ENCODE data around the gene CDH12. TPM values are rescaled to one million over a fixed set of nuclear protein-coding genes. Genes with fewer than 3 reads are reported as not detected.
"Not testable (repeated sequence)": the region's sequence is repeated elsewhere in the genome, so short reads cannot be mapped to it uniquely, and the experiment has no call there.

The CDH12 gene
- total RNA-seq = 0.42 TPM

DNA sequence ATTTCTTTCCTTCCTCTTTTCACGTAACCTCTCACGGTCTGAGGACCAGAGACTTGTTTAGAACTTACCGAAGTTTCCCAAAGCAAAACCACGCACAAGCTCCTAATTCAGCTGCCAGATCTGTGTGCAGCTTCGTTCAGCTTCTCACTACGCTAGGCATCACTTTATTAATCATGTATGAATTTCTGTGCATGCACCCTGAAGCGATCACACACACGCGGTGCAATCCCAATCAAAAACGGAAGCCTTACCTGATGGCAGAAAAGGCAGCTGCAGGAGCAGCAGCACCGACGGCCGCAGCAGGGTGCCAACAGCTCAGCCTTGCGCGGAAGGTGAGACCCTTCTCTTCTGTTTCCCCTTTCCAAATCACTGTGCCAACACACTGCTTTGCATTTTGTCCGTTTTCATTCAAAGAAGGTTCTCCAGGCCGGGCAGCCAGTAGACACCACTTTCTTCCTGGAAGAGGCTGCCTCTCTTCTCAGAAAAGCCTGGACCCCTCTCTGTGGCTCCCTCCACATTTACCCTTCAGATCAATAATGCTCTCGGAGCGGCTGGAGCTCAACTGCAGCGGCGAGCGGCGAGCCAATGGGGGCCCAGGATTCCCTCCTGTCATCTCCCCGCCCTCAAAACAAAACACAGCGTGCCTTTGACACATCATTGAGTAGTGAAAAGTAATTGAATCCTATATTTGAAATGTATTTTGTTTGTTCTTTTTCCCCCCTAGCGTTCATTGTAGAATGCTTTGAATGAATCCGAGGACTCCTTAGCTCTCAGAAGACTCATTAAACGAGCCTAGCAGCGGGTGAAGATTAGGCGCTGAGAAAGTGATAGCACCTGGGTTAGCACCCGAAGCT, at the start of gene CDH12:
Gene CDH12, minus strand, starts transcription at position 538 of the 854 bp plus-strand sequence.
- no peak for DNase-seq (ENCODE audit: low spot score)

DNA sequence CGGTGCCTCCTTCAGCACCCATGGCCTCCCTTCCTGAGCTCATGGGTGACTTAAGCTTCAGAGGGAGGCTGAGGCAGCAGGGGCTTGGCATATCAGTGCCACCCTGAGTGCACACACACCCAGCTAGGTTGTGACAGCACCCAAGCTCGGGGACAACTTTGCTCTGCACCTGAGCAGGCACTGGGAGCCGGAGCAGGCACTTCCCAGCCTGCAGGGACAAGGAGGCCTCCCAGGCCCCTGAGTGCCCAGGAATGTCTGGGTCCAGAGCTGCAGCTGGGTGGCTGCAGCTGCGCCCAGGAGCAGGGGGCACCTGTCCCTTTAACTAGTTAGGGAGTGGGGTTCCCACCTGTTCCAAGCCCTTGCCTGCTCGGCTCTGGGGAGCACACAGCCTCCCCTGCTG, 48.7 kb upstream of the CDH12 start:
- DNase-seq (ENCODE audit: low spot score) = no peak

DNA sequence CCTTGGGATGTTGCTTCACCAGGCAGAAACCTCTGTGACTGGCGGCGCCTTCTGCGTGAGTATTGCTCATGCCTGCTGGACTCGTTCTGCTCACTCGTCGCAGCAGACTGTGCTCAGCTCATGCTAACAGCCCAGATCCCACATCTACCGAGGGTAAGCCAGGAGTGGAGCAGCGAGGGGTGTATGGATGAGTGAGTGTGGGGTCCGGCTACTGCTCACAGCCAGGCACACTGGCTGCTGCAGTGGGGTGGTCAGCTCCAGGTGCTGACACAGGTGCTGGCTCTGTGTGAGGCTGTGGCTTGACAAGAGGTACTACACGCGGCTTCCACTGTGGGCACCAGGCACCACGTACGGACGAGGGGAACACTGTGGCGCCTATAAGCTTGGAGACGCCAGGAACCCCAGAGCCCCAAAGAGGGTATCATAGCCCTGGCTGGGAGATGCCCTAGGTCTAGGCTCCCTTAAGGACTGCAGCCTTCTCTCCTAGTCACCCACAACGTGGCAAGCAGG, 47.7 kb upstream of the CDH12 start:
- DNase-seq (ENCODE audit: low spot score) = no peak

DNA sequence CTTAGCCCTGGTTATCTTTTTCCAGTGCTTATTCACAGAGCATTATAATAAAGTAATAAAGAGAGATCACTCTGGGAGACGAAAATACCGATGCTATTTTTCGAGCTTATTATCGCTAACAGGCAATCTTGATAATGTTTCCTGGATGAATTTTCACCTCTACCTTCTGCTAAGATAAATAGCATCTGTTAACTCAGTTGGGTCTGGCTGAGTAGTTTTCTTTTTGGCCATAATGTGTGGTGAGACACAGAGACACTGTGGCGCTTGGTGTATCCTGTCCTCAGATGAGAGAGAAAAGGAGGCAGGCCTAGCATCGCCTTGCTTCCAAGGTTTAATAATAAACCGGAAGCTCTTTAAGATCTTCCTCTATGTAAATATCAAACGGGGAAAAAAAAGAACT, 46.2 kb upstream of the CDH12 start:
- no peak for DNase-seq (ENCODE audit: low spot score)

DNA sequence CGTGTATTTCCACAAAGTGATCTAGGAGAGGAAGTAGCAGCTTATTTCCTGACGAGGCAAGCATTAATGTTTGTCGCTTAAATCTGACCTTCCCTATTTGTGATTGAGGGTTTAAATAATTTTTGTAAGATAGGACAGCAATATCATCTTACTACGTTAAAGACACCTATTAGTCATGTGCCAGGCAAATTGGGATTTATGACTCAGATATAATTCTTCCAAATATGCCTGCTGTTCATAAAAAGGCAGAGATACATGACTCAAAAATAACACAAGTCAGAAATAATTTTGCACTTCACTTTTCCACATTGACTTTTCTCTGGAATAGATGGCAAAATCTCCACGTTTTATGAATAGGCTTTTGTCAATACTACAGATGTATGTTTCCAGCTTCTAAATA, 43.0 kb upstream of the CDH12 start:
- DNase-seq (ENCODE audit: low spot score) = no peak

DNA sequence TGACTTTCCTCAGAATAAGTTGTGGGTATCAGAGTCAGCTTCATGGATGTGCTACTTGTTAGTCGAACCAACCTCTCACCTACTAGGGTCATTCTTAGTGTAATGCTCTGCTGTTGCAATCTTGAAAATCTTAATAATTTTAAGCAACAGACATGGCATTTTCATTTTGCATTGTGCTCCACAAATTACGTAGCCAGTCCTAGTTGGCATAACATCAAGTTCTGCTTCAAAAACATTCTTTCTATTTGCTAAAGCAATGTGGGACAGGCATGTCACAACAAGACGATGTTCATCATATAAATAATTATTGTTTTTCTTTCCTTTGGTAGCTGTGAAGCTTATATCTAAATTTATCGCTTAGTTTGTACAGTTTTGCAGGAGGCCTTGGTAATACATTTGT, 39.3 kb upstream of the CDH12 start:
- no peak for DNase-seq (ENCODE audit: low spot score)

DNA sequence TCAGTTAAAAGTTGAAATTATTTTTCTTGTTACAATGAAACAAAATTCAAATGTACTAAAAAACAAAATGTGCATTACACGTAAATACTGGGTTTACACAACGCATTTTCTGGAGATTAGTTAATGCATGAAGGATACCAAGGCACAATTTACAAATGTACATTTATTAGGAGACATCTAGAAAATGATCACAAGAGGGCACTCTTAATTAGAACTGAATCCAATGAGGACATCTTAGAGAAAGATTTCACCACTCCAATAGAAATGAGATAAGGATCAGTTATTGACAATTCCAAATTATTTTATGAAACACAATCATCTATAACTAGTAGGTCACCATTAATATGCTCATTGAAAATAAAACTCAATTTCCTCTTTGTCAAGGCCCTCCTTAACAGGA, 36.6 kb upstream of the CDH12 start:
- no peak for DNase-seq (ENCODE audit: low spot score)

DNA sequence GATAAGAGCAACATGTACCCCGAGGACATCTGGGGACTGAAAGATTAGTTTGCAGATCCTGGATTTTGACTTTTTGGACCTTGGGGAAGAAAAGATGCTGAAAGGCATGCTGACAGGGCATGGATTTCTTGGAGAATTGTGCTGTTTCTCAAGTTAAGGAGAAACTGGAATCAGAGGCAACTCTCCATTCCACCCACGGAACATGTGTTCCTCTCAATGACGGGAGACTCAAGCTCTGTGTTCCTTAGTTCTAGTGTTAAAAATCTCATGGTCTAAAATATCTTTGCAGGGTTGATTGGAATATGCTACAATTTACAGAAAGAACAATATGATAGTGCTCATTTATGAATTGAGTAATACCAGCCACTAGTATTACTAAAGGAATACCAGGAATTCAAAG, 34.4 kb upstream of the CDH12 start:
- no peak for DNase-seq (ENCODE audit: low spot score)

DNA sequence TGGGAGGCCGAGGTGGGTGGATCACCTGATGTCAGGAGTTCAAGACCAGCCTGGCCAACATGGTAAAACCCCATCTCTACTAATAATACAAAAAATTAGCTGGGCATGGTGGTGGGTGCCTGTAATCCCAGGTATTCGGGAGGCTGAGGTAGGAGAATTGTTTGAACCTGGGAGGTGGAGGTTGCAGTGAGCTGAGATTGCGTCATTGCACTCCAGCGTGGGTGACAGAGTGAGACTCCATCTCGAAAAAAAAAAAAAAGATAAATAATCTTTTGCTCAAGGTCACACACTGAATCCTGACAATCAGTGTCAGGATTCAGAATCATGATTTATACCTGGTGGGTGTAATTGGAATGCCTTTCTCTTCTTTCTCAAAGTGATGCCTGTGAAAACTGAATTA, 5.8 kb upstream of the CDH12 start:
- not testable (repeated sequence) for DNase-seq (ENCODE audit: low spot score)

DNA sequence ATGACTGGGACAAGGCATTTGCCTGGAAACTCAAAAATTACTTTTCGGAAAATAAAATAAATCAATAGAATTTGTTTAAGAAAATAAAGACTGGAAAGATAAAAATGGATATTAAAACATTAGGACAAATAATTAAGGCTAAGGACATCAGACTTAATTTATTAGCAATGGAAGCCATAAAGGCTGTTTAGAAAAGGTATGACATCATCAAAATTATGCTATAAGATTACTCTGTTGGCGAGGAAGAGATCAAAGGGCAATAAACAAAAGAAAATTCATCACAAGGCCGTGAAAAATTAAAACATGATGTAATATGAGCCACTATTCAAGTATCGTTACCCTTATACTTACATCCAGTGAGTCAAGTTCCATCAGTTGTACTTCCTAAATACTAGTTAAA, 2.7 kb upstream of the CDH12 start:
- no peak for DNase-seq (ENCODE audit: low spot score)

DNA sequence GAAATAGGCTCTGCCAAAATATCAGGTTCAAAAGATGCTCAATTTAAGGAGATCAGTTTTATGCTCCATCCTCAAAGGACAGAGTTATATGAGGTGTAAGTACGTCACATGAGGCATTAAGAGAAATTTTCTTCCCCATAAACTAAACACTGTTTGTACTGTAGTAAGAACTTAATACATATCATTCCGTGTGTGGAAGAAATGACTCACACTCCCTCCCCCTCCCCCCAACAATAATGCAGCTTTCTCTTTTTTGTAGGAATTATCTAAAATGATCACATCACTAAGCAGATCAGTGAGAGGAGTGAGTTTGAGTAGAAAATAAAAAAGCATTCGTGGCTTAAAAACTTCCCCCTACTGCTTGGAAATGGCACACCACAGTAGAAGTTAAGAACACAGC, 2.2 kb downstream of the CDH12 start:
- no peak for DNase-seq (ENCODE audit: low spot score)

DNA sequence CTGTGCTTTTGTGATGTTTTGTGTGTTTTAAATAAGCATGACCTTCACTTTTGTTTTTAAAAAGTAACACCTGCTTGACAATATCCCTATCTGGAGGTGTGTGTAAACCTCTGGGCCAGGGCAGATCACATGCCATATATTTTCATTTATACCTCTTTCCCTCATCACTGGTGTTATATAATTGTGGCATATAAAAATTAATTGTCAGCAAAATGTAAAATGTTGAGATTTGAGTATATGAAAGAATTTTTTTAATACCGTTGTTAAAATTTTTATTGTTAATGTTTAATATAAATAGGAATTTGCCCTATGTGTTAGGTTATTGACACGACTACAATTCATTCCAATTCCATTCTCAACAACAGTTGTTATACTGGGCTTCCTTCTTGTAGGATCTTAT, 6.5 kb downstream of the CDH12 start:
- DNase-seq (ENCODE audit: low spot score) = no peak

DNA sequence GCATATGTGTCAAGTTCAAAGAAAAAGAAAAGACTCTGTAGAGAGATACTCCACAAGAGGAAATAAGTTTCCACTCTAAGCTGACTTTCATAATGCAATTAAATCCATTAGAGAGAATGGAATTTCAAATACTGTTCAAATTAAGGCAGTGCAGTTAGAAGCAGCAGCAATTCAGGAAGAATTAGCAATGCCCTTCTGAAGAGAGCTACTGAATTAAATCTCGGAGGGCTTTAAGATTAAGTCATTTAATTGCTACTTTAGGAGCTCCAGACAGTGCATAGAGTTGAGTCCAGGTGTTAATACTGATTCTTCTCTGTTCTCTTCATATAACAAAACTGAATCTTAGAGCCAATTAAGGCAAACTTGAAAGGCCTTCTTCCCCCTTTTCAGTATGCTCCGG, 8.5 kb downstream of the CDH12 start:
- DNase-seq (ENCODE audit: low spot score) = no peak

DNA sequence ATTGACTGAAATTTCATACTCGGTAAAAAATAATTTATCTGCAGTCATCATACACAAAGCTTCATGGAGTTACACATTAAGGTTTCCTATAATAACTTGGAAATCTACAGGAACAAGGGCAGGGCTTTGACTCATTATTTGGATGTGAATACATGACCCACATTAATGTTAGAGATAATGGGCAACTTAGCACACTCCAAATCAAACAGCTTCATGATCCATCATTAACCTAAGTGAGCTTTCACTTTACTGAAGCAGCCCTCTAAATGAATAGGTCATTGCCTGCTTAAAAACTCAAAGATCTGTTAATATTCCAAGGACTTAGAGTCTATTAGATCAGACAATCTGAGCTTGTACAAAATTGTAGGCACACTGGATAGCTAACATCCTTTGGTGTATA, 9.0 kb downstream of the CDH12 start:
- DNase-seq (ENCODE audit: low spot score) = no peak

DNA sequence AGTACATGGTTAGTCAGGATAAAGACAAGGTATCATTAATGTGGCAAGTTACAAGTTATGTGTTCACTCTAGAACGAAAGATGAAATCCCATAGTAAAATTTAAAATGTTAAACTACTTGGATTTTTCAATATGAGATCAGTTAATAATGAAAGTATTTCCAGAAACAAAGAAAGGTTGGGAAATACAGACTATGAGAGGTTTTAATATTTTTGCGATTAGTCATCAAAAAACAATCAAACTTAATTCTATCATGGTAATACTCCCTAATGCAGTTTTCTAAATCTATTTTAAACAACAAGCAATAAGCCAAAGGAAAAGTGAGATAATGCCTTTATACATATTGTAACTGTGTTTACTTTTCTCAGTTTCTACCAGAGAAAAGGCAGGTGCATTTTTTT, 10.6 kb downstream of the CDH12 start:
- no peak for DNase-seq (ENCODE audit: low spot score)

DNA sequence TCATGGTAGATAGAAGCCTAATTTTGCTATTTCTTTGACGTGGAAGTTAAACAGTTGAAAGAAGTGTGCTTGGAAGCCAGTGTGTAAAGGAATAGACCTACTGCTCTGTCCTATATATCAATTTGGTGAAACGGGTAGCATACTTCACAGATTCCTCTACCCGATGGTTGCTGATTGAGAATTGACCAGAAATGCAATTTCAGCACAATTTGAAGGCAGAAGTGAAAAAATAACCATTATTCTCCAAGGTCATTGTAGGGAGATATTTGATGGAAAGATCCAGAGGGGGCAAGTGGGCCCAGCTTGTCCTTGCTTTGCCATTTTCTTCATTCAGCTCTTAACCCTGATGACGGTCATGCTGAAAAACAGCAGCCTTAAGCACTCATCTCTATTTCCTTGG, 15.3 kb downstream of the CDH12 start:
- no peak for DNase-seq (ENCODE audit: low spot score)

DNA sequence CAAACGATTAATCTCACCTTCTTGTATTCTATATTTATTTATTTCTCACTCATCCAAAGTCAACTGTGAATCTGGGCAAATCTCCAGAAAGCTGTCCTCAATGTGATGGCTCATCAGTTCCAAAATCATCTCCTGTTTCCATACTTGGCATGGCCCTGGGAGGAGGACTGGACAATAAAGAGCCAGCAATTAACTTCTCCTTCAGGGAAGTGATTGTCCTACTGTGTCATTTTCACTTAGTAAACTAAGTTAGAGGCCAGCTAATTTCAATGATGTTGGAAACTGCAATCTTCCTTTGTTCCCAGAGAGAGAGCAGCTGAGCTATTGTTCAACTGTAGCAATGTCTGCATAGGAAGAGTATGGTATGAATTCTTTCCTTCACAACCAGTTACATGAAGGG, 17.5 kb downstream of the CDH12 start:
- DNase-seq (ENCODE audit: low spot score) = no peak

DNA sequence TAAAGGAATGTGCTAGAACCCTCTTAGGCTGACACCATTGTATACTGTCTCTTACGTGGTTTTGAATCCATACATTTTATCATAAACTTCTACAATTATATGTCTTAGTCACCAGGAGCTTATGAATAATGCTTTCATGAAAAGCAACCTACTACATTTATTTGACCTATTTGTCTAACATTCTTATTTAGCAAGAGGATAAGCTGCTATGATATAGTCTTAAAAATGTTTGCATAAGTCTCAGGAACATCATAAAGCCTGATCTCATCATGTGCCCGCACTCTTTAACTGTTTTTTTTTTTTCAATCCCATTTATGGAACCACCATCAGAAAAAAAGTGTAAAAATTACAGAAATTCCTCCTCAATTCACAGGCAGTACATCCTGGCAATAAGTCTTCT, 59.7 kb downstream of the CDH12 start:
- no peak for DNase-seq (ENCODE audit: low spot score)

DNA sequence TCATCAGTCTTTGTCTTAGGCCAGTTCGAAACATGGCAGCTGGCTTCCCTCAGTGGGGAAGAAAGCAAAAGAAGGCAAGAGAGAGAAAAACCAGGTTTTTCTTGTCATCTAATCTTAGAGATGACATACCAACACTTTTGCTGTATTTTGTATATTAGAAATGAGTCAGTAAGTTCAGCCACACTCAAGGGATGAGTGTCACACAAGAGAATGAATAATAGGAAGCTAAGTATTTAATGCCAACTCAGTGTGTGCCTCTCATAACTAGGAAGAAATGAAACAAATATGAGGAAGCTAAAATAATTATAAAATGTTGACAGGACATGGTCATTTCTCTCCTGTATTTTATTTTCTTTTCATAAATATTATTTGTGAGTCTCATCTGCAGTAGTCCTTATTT, 65.3 kb downstream of the CDH12 start:
- no peak for DNase-seq (ENCODE audit: low spot score)

DNA sequence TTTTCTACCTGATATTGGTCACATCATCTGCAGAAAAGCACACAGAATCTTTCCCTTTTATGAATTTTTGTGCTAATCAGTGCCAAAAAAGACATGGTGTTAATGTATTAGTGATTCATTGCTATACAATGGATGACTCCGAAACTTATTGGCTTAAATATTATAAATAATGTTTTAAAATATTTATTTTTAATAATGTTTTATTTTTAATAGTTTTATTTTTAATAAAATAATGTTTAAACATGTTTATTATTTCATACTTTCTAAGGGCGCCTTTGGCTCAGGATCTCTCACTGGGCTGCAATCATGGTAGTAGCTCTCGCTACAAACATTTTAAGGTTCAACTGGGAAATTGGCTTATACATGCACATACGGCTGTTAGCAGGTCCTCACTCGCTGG, 65.7 kb downstream of the CDH12 start:
- DNase-seq (ENCODE audit: low spot score) = no peak

DNA sequence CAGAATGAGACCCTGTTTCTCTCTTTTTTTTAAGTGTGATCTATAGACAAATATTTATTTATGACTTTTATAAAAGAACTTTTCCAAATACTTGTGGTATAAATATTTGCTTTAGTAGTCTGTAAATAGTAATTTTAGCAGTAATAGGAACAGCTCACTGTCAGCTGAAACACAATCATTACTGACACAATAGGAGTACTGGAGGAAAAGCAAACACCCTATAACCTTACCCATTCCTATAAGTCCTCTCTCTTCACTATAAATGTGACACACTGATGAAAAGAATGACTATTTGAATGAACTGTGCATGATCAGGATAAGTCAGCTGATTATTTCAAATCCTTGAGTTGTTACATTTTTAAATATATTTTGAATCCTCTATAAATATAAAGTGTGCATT, 72.4 kb downstream of the CDH12 start:
- DNase-seq (ENCODE audit: low spot score) = no peak

DNA sequence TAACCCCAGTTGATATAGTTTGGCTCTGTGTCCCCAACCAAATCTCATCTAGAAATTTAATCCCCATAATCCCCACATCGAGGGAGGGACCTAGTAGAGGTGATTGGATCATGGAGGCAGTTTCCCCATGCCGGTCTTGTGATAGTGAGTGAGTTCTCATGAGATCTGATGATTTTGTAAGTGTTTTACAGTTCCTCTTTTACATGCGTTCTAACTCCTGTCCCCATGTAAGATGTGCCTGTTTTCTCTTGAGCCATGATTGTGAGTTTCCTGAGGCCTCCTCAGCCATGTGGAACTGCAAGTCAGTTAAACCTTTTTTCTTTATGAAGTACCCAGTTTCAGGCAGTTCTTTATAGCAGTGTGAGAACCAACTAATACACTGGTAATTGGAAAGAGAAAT, 73.6 kb downstream of the CDH12 start:
- DNase-seq (ENCODE audit: low spot score) = no peak

DNA sequence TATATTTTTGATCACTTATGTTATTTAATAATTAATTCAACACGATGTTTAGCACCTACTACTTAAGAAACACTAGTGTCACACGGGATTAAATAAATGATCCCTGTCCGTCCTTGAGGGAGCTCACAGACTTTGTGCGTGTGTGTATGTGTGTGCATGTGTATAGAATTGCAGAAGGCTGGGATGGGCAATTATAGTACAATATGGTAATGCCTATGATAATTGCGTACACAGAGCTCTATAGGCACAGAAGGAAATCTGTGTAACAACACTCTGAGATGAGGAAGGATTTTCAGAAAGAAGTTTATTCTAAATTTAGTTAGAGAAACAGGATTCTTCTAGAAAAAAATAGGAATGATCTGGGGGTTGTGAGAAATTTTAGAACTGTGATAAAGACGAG, 76.9 kb downstream of the CDH12 start:
- DNase-seq (ENCODE audit: low spot score) = no peak

DNA sequence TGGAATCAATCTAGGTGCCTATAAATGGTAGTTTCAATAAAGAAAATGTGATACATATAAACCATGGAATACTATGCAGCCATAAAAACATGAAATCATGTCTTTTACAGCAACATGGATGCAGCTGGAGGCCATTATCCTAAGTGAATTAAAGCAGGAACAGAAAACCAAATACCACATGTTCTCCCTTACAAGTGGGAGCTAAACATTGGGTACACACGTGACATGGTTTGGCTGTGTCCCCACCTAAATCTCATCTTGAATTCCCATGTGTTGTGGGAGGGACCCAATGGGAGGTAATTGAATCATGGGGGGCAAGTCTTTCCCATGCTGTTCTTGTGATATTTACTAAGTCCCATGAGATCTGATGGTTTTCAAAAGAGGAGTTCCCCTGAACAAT, 78.9 kb downstream of the CDH12 start:
- DNase-seq (ENCODE audit: low spot score) = not testable (repeated sequence)
